ENCODE measurements around the gene ADH1A. TPM values are rescaled to one million over a fixed set of nuclear protein-coding genes. Genes with fewer than 3 reads are reported as not detected.

ADH1A gene
- total RNA-seq, 4 donors from 2014 or later: 0.88 to 5.0 TPM; not detected in 2

- DNase-seq: no peak
- H3K4me3 ChIP-seq: no peak overlapping the region
- H3K27ac ChIP-seq: no peak overlapping the region
- H3K4me1 ChIP-seq: no peaks in the 10 kb centered on the region
- TF ChIP-seq CTCF (IDR thresholded peaks at IDR 0.05) (no peak), POLR2A (IDR thresholded peaks at IDR 0.05) (no peak)
- H3K27me3 ChIP-seq: no peaks in the 10 kb centered on the region
- no peaks in the 10 kb centered on the region for H3K36me3 ChIP-seq
- intact Hi-C loops (cut with DNase I; ENCODE audit: low total_unique reads): no loop called here
- H3K9me3 ChIP-seq: no peaks in the 10 kb centered on the region
Measured at GRCh38 chr4:99281261-99281660, 9.5 kb downstream of the ADH1A start.

GRCh38 chr4:99276417-99276816 is 14.4 kb downstream of the ADH1A start:
- TF ChIP-seq POLR2A (IDR thresholded peaks at IDR 0.05): no peak
- no peak for TF ChIP-seq CTCF (IDR thresholded peaks at IDR 0.05)
- Histone ChIP-seq H3K27ac (no peak overlapping the region), H3K4me1 (no peaks in the 10 kb centered on the region), H3K9me3 (no peaks in the 10 kb centered on the region), H3K36me3 (no peaks in the 10 kb centered on the region), H3K4me3 (no peak overlapping the region), H3K27me3 (no peaks in the 10 kb centered on the region)
- intact Hi-C loops (cut with DNase I; ENCODE audit: low total_unique reads): no loop called here
- no peak for DNase-seq

- intact Hi-C loops (cut with DNase I; ENCODE audit: low total_unique reads): no loop called here
- Histone ChIP-seq H3K36me3 (no peaks in the 10 kb centered on the region), H3K27me3 (no peaks in the 10 kb centered on the region), H3K27ac (no peak overlapping the region), H3K4me3 (no peak overlapping the region), H3K4me1 (no peaks in the 10 kb centered on the region), H3K9me3 (no peaks in the 10 kb centered on the region)
- no peak for DNase-seq
- TF ChIP-seq CTCF (IDR thresholded peaks at IDR 0.05) (no peak), POLR2A (IDR thresholded peaks at IDR 0.05) (no peak)
Measured at GRCh38 chr4:99275885-99276284, 14.9 kb downstream of the ADH1A start.

GRCh38 chr4:99275050-99275449 is 15.7 kb downstream of the ADH1A start:
- DNase-seq: no peak
- no peak overlapping the region for H3K4me3 ChIP-seq
- no peaks in the 10 kb centered on the region for H3K36me3 ChIP-seq
- H3K9me3 ChIP-seq: no peaks in the 10 kb centered on the region
- intact Hi-C loops (cut with DNase I; ENCODE audit: low total_unique reads): no loop called here
- TF ChIP-seq CTCF (IDR thresholded peaks at IDR 0.05): no peak
- H3K4me1 ChIP-seq: no peaks in the 10 kb centered on the region
- no peaks in the 10 kb centered on the region for H3K27me3 ChIP-seq
- H3K27ac ChIP-seq: no peak overlapping the region

GRCh38 chr4:99273704-99274103 is 17.1 kb downstream of the ADH1A start:
- Histone ChIP-seq H3K36me3 (no peaks in the 10 kb centered on the region), H3K27me3 (no peaks in the 10 kb centered on the region), H3K27ac (no peak overlapping the region), H3K4me1 (no peaks in the 10 kb centered on the region), H3K9me3 (no peaks in the 10 kb centered on the region), H3K4me3 (no peak overlapping the region)
- intact Hi-C loops (cut with DNase I; ENCODE audit: low total_unique reads): no loop called here
- DNase-seq: no peak
- TF ChIP-seq CTCF (IDR thresholded peaks at IDR 0.05) (no peak), POLR2A (IDR thresholded peaks at IDR 0.05) (no peak)

All from uterus (tissue), 4 donors.